GM12878 (cell line): ENCODE measurements around the gene CLSTN2. TPM values are rescaled to one million over a fixed set of nuclear protein-coding genes. Genes with fewer than 3 reads are reported as not detected.

Source experiments
- ATAC-seq: fragments of 200-7000 bp; cut with Tn5 transposase; 3 replicates; pipeline ENCODE4 v1.9.1; 2020; ENCODE audit warnings: mild to moderate bottlenecking, moderate library complexity
- BruUV-seq: library from RNA; stranded (reverse); fragments of 400-500 nt; replicated peaks from 2 replicates; lab custom pipeline; 2021; lab: Mats Ljungman, UMichigan
- CTCF ChIA-PET: fragments of 300-600 bp; sonication (Branson Sonifier 250); formaldehyde crosslinking; extraction: SDS; loops from one replicate; lab custom pipeline; 2021; ENCODE audit warnings: inconsistent platforms; lab: Yijun Ruan, JAX
- POLR2A ChIA-PET: fragments of 350-600 bp; formaldehyde crosslinking; extraction: SDS; loops from one replicate; lab custom pipeline; 2021; ENCODE audit warnings: inconsistent platforms; lab: Charles Lee
- RAD21 ChIA-PET: fragments of 300-600 bp; sonication (Branson Sonifier 250); formaldehyde crosslinking; loops from one replicate; lab custom pipeline; 2023; ENCODE audit warnings: antibody characterized with exemption; ENCODE audit not compliant: unreplicated experiment; lab: Charles Lee
- SMC1A ChIA-PET: fragments of 300-600 bp; sonication (Branson Sonifier 250); formaldehyde crosslinking; loops from one replicate; lab custom pipeline; 2023; ENCODE audit not compliant: unreplicated experiment, uncharacterized antibody; lab: Charles Lee
- DNase-seq: peaks from one replicate; pipeline ENCODE4 v3.0.0-alpha.2; 2011; ENCODE audit warnings: low read depth, low spot score
- FAIRE-seq: peaks from 3 replicates; lab custom pipeline; 2011; peaks lifted over from hg19 to GRCh38; lab: Jason Lieb, UNC
- H2AFZ ChIP-seq: 2 replicates; pipeline ENCODE4 v1.6.0; 2011; ENCODE audit warnings: low read depth, low read length, control low read depth; ENCODE audit not compliant: control insufficient read depth
- H3K27ac ChIP-seq: 2 replicates; pipeline ENCODE4 v1.5.1; 2011; ENCODE audit warnings: control low read depth; ENCODE audit not compliant: control insufficient read depth, insufficient read depth
- H3K27me3 ChIP-seq, 2 experiments: replicated peaks in 1 of 2; 2 replicates each; pipeline versions ENCODE4 v1.6.0 to v1.6.1; 2011; ENCODE audit warnings: low read length in 1 of 2; ENCODE audit not compliant: control insufficient read depth in 2 of 2, insufficient read depth in 2 of 2
- H3K36me3 ChIP-seq, 2 experiments: 2 replicates each; pipeline ENCODE4 v1.5.1; 2011; ENCODE audit warnings: low read length in 1 of 2; ENCODE audit not compliant: control insufficient read depth in 2 of 2, insufficient read depth in 2 of 2
- H3K4me1 ChIP-seq: 2 replicates; pipeline ENCODE4 v1.6.1; 2011; ENCODE audit warnings: mild to moderate bottlenecking, low read length, moderate library complexity, mixed read lengths; ENCODE audit not compliant: control insufficient read depth, insufficient read depth
- H3K4me2 ChIP-seq: 2 replicates; pipeline ENCODE4 v1.6.0; 2011; ENCODE audit warnings: control low read depth; ENCODE audit not compliant: control insufficient read depth, insufficient read depth
- H3K4me3 ChIP-seq: fragments of 200-600 bp; sonication (generic); 2 replicates; pipeline ENCODE4 v1.5.1; 2016
- H3K79me2 ChIP-seq: 2 replicates; pipeline ENCODE4 v1.6.0; 2011; ENCODE audit warnings: low read length; ENCODE audit not compliant: control insufficient read depth, insufficient read depth
- H3K9ac ChIP-seq: 2 replicates; pipeline ENCODE4 v1.8.0; 2011; ENCODE audit warnings: low read length, control low read depth, mixed read lengths; ENCODE audit not compliant: control insufficient read depth, insufficient read depth
- H3K9me3 ChIP-seq: replicated peaks from 3 replicates; pipeline ENCODE4 v1.5.1; 2011; ENCODE audit warnings: mild to moderate bottlenecking, low read length; ENCODE audit not compliant: control insufficient read depth, insufficient read depth
- H4K20me1 ChIP-seq: 2 replicates; pipeline ENCODE4 v1.6.0; 2011; ENCODE audit not compliant: control insufficient read depth, insufficient read depth
- ATF7 ChIP-seq: fragments of 450-650 bp; IDR thresholded peaks from 2 replicates; pipeline ENCODE4 v1.6.1; 2016; ENCODE audit warnings: low read depth, mild to moderate bottlenecking
- BCL11A ChIP-seq: IDR thresholded peaks from 2 replicates; pipeline ENCODE4 v1.6.1; 2011; ENCODE audit warnings: low read depth, low read length
- CHD1 ChIP-seq: IDR thresholded peaks from 2 replicates; pipeline ENCODE4 v1.6.1; 2012; ENCODE audit warnings: low read depth, low read length, improper control_type of control experiment
- EP300 ChIP-seq, 2 experiments: fragments of 150-350 bp in 1 of 2; IDR thresholded peaks; 2 replicates each; pipeline ENCODE4 v1.6.1; 2011 to 2012; ENCODE audit warnings: low read depth in 2 of 2, low read length in 2 of 2, borderline replicate concordance in 1 of 2, improper control_type of control experiment in 1 of 2, inconsistent platforms in 1 of 2; ENCODE audit not compliant: control insufficient read depth in 1 of 2
- FOXM1 ChIP-seq: IDR thresholded peaks from 2 replicates; pipeline ENCODE4 v1.6.1; 2012; ENCODE audit warnings: low read depth, mild to moderate bottlenecking, inconsistent platforms, low read length, moderate library complexity
- IRF5 ChIP-seq: fragments of 450-650 bp; IDR thresholded peaks from 2 replicates; pipeline ENCODE4 v1.6.1; 2017; ENCODE audit warnings: borderline replicate concordance
- MYB ChIP-seq: fragments of 150-350 bp; IDR thresholded peaks from 2 replicates; pipeline ENCODE4 v1.6.1; 2014; ENCODE audit warnings: mild to moderate bottlenecking, low read depth, low read length, borderline replicate concordance
- PKNOX1 ChIP-seq: fragments of 450-650 bp; IDR thresholded peaks from 2 replicates; pipeline ENCODE4 v1.6.1; 2016; ENCODE audit warnings: mild to moderate bottlenecking
- RAD21 ChIP-seq: IDR thresholded peaks from 2 replicates; pipeline ENCODE4 v1.6.1; 2011; ENCODE audit warnings: mild to moderate bottlenecking, low read depth, low read length, moderate library complexity; ENCODE audit not compliant: insufficient read depth
- SMAD1 ChIP-seq: fragments of 450-650 bp; IDR thresholded peaks from 2 replicates; pipeline ENCODE4 v1.6.1; 2018; ENCODE audit warnings: mild to moderate bottlenecking, low read depth; ENCODE audit not compliant: partially characterized antibody
- SUZ12 ChIP-seq: fragments of 200-600 bp; sonication (generic); IDR thresholded peaks from one replicate; pipeline ENCODE4 v1.6.1; 2018; ENCODE audit warnings: antibody characterized with exemption, mild to moderate bottlenecking; ENCODE audit not compliant: unreplicated experiment
- YBX1 ChIP-seq: fragments of 450-650 bp; IDR thresholded peaks from 2 replicates; pipeline ENCODE4 v1.6.1; 2016; ENCODE audit warnings: antibody characterized with exemption
- ZNF207 ChIP-seq: fragments of 450-650 bp; IDR thresholded peaks from 2 replicates; pipeline ENCODE4 v1.6.1; 2014; ENCODE audit warnings: antibody characterized with exemption, mild to moderate bottlenecking, borderline replicate concordance
- ZNF24 ChIP-seq: fragments of 450-650 bp; IDR thresholded peaks from 2 replicates; pipeline ENCODE4 v1.6.1; 2017; ENCODE audit warnings: antibody characterized with exemption, mild to moderate bottlenecking
- in situ Hi-C: fragments of 300-500 bp; cut with MboI; formaldehyde crosslinking; loops from 9 replicates; pipeline ENCODE4 v1.14.3; 2018; ENCODE audit warnings: mixed read lengths
- intact Hi-C: fragments of 100-400 bp; cut with micrococcal nuclease; formaldehyde crosslinking; loops from one replicate; pipeline ENCODE4 v1.14.2; 2022; ENCODE audit not compliant: unreplicated experiment
- polyA plus RNA-seq, 11 experiments: library from polyadenylated mRNA; depleted of rRNA in 4 of 11; unstranded in 6 of 11; stranded (reverse) in 5 of 11; fragments of >200 nt; fragmentation: Nextera tagmentation in 4 of 11; fragmentation: Illumina TruSeq in 1 of 11; extraction: Ambion mirVana in 4 of 11; extraction: Trizol in 1 of 11; gene quantifications; 1 replicate in 1 of 11; 2 replicates in 10 of 11; pipeline versions ENCODE4 v1.2.1 to v1.2.3, GENCODE V29; 2011 to 2016; ENCODE audit warnings: inconsistent platforms in 2 of 11, missing spikeins in 2 of 11, low read depth in 1 of 11
- total RNA-seq, 4 experiments: library from RNA; depleted of rRNA in 3 of 4; stranded (reverse); fragments of >200 nt in 3 of 4; fragmentation: Illumina TruSeq in 1 of 4; extraction: Trizol in 1 of 4; gene quantifications; 2 replicates each; pipeline versions ENCODE4 v1.2.1 to v1.2.3, GENCODE V29; 2013 to 2021
- TF ChIP-seq, protein P1 (sequence below): fragments of 150-350 bp; IDR thresholded peaks from 2 replicates; pipeline ENCODE4 v1.6.1; 2016; ENCODE audit warnings: low read depth, low read length
- TF ChIP-seq, protein P2 (sequence below): fragments of 450-650 bp; IDR thresholded peaks from 2 replicates; pipeline ENCODE4 v1.6.1; 2017; ENCODE audit warnings: mild to moderate bottlenecking, low read depth, inconsistent platforms; ENCODE audit not compliant: poor library complexity, severe bottlenecking

Gene CLSTN2
- total and polyA plus RNA-seq, 10 of the 15 experiments (the other 5 are each of a cell fraction or from before 2014, with no cell fraction given), result under 0.01 to 0.10 (median under 0.01) TPM; not detected in 5

GRCh38 chr3:140189976-140190375, 255.0 kb downstream of the CLSTN2 start (continued):
- TF ChIP-seq, protein P1, sequence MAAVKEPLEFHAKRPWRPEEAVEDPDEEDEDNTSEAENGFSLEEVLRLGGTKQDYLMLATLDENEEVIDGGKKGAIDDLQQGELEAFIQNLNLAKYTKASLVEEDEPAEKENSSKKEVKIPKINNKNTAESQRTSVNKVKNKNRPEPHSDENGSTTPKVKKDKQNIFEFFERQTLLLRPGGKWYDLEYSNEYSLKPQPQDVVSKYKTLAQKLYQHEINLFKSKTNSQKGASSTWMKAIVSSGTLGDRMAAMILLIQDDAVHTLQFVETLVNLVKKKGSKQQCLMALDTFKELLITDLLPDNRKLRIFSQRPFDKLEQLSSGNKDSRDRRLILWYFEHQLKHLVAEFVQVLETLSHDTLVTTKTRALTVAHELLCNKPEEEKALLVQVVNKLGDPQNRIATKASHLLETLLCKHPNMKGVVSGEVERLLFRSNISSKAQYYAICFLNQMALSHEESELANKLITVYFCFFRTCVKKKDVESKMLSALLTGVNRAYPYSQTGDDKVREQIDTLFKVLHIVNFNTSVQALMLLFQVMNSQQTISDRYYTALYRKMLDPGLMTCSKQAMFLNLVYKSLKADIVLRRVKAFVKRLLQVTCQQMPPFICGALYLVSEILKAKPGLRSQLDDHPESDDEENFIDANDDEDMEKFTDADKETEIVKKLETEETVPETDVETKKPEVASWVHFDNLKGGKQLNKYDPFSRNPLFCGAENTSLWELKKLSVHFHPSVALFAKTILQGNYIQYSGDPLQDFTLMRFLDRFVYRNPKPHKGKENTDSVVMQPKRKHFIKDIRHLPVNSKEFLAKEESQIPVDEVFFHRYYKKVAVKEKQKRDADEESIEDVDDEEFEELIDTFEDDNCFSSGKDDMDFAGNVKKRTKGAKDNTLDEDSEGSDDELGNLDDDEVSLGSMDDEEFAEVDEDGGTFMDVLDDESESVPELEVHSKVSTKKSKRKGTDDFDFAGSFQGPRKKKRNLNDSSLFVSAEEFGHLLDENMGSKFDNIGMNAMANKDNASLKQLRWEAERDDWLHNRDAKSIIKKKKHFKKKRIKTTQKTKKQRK, result no peak
- TF ChIP-seq BCL11A (no peak), EP300 (IDR thresholded peaks at IDR 0.05; ENCODE audit: borderline replicate concordance in 1 of 2, control insufficient read depth in 1 of 2, low read depth in 2 of 2, low read length in 2 of 2) (no peak), FOXM1 (no peak), ATF7 (no peak)

- H3K4me1 ChIP-seq, result no peaks in the 10 kb centered on the region
- DNase-seq (no peak), FAIRE-seq (no peak), ATAC-seq (no peak)
- H3K9me3 ChIP-seq, result no peaks in the 10 kb centered on the region
- H2AFZ ChIP-seq, result no peak overlapping the region
- no peak overlapping the region for H3K27ac ChIP-seq
- ChIA-PET RAD21 (no interaction called here), SMC1A (interaction anchor here (1.4 to 1.9 kb wide), 5 partner anchors 11 to 68 kb away, joined by 5 to 9 read pairs (median 6); no protein-coding TSS in a partner anchor), CTCF (interaction anchor here (0.7 to 5.2 kb wide), 4 partner anchors 10 to 68 kb away, joined by 3 to 26 read pairs (median 3); no protein-coding TSS in a partner anchor), POLR2A (no interaction called here)
- in situ Hi-C loops (no loop called here), intact Hi-C loops (no loop called here)
- H3K36me3 ChIP-seq, result no peaks in the 10 kb centered on the region
- H4K20me1 ChIP-seq, result no peaks in the 10 kb centered on the region
- no peaks in the 10 kb centered on the region for H3K27me3 ChIP-seq
- H3K4me3 ChIP-seq, result no peak overlapping the region
- no peak overlapping the region for H3K4me2 ChIP-seq
- no peak overlapping the region for H3K9ac ChIP-seq
- H3K79me2 ChIP-seq, result no peaks in the 10 kb centered on the region
- no TSS peak for BruUV-seq
- TF ChIP-seq SUZ12, result no peak
- TF ChIP-seq YBX1, result no peak
- no peak for TF ChIP-seq PKNOX1
- no peak for TF ChIP-seq MYB
- no peak for TF ChIP-seq SMAD1
- TF ChIP-seq RAD21, result no peak
- TF ChIP-seq IRF5, result no peak
- no peak for TF ChIP-seq ZNF24
- no peak for TF ChIP-seq CHD1
- TF ChIP-seq, protein P2, sequence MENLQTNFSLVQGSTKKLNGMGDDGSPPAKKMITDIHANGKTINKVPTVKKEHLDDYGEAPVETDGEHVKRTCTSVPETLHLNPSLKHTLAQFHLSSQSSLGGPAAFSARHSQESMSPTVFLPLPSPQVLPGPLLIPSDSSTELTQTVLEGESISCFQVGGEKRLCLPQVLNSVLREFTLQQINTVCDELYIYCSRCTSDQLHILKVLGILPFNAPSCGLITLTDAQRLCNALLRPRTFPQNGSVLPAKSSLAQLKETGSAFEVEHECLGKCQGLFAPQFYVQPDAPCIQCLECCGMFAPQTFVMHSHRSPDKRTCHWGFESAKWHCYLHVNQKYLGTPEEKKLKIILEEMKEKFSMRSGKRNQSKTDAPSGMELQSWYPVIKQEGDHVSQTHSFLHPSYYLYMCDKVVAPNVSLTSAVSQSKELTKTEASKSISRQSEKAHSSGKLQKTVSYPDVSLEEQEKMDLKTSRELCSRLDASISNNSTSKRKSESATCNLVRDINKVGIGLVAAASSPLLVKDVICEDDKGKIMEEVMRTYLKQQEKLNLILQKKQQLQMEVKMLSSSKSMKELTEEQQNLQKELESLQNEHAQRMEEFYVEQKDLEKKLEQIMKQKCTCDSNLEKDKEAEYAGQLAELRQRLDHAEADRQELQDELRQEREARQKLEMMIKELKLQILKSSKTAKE, result no peak
- TF ChIP-seq ZNF207, result no peak
Observed at GRCh38 chr3:140196970-140197369, 262.0 kb downstream of the CLSTN2 start.
